HepG2 (cell line): ENCODE data around the gene LIMS2. TPM values are rescaled to one million over a fixed set of nuclear protein-coding genes. Genes with fewer than 3 reads are reported as not detected.

Experiments used
- NFAT5 ChIP-seq: sonication (generic); formaldehyde crosslinking; IDR thresholded peaks from 2 replicates; pipeline ENCODE4 v1.4.0; 2020; ENCODE audit warnings: missing genetic modification reagents
- STAT6 ChIP-seq: sonication (generic); formaldehyde crosslinking; IDR thresholded peaks from 2 replicates; pipeline ENCODE4 v1.4.0; 2020; ENCODE audit warnings: missing genetic modification reagents, mild to moderate bottlenecking, borderline replicate concordance
- ZBTB37 ChIP-seq: sonication (generic); formaldehyde crosslinking; IDR thresholded peaks from 2 replicates; pipeline ENCODE4 v1.4.0; 2020; ENCODE audit warnings: mild to moderate bottlenecking, missing genetic modification reagents
- ZNF710 ChIP-seq: sonication (generic); formaldehyde crosslinking; IDR thresholded peaks from 2 replicates; pipeline ENCODE4 v1.5.0; 2020; ENCODE audit warnings: mild to moderate bottlenecking, missing genetic modification reagents, borderline replicate concordance
- polyA plus RNA-seq, 8 experiments: library from polyadenylated mRNA; depleted of rRNA in 3 of 8; stranded (reverse) in 7 of 8; unstranded in 1 of 8; fragments of >200 nt; fragmentation: Illumina TruSeq in 4 of 8; extraction: Trizol in 4 of 8; gene quantifications; 2 replicates each; pipeline versions ENCODE4 v1.2.1 to v1.2.3, GENCODE V29; 2011 to 2016; ENCODE audit warnings: low read depth in 4 of 8, missing spikeins in 1 of 8, mixed read lengths in 1 of 8; ENCODE audit not compliant: insufficient read depth in 1 of 8
- total RNA-seq, 5 experiments: library from RNA; depleted of rRNA; stranded (reverse); fragments of >200 nt; fragmentation: Illumina TruSeq; extraction: Trizol; gene quantifications; 2 replicates each; pipeline ENCODE4 v1.2.3, GENCODE V29; 2016; ENCODE audit warnings: low read depth in 1 of 5

LIMS2 gene
- total and polyA plus RNA-seq, 2 of the 13 experiments (the other 11 are each of a cell fraction or from before 2014, with no cell fraction given) = 1.0 to 1.9 TPM

- no peak for TF ChIP-seq ZBTB37 (CRISPR knock-in tag)
- no peak for TF ChIP-seq NFAT5 (CRISPR knock-in tag)
- TF ChIP-seq STAT6 (CRISPR knock-in tag) = no peak
- TF ChIP-seq ZNF710 (CRISPR knock-in tag) = no peak
These were observed 1.9 kb downstream of the LIMS2 start (continued) for GRCh38 chr2:127673291-127674069.
